Middle frontal gyrus (tissue), 1 donor: ENCODE measurements around the gene LRRC7.

Experiments used
- DNase-seq: peaks from one replicate; pipeline ENCODE4 v3.0.0-alpha.2; 2015; ENCODE audit warnings: low spot score; ENCODE audit errors: extremely low spot score

LRRC7 gene

DNA sequence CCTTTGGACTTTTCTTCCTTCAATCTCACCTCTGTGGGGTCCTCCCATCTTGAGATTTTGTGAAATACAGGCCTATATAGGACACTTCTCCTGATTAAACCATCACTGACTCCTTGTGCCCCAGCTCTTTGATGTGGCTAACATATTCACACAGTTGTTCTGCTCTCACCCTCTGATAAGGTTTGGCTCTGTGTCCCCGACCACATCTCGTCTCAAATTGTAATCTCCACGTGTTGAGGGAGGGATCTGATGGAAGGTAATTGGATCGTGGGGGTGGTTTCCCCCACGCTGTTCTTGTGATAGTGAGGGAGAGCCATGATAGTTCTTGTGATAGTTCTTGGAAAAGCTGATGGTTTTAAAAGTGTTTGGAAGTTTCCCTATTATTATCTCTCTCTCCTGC, 19.7 kb downstream of the LRRC7 start:
- DNase-seq = no peak

DNA sequence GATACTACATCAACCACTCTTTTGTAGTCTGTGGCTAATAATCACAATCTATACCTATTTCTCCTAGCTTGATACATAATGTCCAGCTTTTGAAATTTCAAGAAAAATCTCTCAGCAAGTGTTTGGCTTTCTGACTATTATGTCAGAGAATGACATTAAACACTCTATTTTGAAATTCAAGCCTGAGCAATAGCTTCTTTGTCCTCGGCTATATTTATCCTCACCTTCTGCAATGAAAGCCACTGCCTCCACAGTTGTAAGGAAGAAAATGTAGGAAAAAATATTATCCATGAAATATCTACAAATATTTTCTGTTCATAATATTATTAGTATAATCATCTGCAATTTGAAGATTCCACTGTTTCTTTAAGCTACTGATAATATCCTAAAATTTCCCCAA, 22.1 kb downstream of the LRRC7 start:
- DNase-seq = no peak

DNA sequence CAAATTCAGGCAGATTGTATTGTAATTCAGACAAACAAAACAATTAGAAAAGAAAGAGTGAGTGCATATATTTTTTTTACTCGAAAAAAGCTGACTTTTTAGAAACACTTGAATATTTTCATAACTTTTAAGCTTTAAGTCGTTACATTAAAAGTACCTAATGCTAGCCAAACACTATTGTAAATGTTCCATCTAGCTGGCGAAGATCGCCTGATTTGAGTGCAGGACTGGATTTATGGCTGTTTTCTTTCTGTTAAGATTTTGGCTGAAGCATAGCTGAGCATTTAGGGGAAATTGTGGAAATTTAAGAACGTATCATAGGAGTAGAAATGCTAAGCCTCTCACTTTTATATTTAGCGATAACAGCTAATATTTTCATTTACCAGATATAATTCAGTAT, 24.6 kb downstream of the LRRC7 start:
- no peak for DNase-seq

DNA sequence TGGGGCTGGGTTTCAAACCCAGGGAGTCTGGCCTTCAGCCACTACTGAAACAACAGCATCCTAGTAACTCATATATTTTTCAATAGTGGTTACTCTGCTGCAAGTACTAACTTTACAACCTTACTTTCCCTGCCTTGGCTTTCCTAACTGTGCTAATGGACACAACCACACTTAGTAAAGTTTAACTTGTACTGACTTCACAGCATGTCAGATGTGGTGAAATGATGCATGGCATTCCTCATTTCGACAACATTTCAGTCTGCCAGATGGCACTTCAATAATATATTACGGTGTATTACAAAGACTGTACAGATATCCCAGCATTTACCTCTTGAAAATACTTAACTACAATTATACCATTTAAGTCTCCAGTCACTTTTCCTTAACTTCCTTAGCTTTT, 27.8 kb downstream of the LRRC7 start:
- DNase-seq = no peak

DNA sequence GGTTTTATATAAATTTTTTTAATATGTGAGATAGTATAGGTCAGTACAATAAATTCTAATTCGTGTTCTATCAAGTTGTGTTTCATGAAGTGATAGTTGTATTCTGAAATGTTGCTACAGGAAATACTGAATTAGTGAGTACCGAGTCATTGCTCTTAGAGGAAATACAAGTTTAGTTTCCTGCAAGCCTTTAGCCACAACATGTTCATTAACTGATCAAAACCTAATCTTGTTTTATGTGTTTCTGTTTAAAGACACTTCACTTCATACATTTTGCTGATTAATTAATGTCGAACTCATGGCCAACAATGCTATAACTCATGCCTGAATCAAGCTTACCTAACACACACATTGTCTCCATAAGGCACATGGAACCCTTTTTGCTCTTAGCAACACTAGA, 43.6 kb downstream of the LRRC7 start:
- no peak for DNase-seq

DNA sequence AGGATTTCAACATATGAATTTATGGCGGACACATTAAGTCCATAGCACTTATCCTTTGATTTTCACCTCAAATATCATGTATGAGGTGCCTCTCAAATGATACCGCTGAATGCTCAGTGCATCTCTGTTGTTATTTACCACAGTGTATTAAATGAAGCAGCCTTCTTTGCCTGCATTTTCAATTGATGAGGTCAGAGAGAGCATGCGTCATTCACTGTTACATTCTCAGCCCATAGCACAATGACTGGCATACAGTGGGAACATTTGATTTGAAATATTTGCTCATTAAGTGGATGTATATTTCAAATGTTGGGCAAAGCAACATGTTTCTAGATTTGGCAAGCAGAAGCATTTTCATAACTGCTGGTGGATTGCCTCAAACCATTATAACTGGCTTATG, 45.7 kb downstream of the LRRC7 start:
- DNase-seq = no peak

DNA sequence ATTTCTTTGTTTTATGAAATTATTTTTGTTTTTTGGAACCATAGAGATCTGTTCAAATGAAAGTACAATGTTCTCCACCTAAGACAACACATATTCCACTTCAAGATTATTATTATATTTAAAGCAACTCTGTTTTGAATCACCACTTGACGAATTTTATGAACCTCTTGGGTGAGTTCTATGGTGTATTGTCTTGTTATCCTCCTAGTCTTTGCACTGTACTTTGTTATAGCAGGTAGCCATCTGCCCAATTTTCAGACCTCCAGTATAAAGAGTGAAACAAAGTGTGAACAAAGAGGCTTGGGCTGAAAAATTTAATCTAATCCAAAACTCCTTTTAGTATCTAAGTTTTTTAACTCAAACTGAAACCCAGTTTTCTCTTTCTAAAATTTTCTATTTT, 71.0 kb downstream of the LRRC7 start:
- no peak for DNase-seq

DNA sequence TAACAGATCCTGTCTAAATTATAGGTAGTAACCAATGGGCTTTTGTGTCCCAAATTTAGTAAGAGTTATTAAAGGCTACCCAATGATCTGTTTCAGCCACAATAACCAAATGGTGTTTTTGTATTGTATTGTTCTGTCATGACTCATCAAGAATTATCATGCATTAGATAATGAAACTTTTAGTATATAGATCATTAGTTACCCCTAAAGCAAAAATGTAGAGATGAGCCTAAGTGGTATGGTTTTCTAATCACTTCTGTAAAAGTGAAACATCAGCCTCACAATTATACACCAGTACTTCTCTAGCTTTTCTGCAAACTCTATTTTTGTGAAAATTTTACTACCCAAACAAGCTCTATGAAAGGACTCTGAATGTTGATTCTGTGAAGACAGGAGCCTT, 71.4 kb downstream of the LRRC7 start:
- no peak for DNase-seq

DNA sequence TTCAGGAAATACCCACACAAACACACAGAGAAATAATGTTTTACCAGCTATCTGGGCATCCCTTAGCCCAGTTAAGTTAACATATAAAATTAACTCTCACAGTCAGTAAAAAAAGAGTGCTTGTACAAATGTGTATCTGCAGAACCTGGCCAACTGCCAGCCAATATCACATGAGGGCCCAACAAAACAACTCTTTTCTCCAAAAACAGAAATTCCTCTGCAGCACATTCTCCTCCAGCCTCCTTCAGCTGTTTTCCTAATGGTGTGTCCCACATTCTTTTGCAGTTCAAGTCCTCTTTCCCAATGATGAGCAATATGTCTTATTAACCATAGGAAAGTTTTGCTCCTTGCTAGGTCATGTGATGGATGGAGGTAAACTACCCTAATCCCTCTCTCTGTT, 75.5 kb downstream of the LRRC7 start:
- no peak for DNase-seq

DNA sequence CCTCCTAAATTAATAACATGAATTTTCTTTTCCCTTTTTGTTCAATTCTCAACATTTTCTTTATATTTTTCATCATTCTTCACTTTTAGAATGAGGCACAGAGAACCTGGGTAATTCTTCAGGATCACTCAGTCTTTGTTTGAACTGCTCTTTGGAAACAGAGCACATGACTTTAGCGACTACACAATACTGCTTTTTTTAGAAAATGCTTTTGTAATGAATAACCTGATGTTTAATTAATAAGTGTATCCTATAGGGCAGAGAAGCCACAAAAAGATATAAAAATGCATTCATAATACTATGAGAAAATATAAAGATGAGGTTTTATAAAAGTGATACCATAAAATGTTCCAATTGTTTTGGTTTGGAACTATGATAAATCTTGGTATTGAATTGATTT, 77.8 kb downstream of the LRRC7 start:
- no peak for DNase-seq

DNA sequence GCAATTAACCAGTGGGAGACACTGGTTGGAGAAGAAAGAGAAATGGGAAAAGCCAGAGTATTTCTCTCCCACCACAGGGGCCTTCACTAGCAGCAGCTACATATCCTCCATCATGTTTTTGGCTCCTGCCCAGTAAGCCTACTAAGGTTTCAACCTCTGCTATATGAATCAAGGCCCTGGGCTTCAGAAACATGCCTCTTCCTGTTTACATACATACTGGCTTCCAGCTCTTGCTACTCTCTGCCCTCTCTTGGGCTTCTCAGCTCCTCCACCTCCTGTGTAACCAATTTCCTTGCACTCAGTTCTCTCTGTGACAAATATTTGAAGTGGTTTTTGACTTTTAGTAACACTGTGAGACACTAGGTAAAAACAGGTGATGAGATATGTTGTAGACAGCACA, 80.8 kb downstream of the LRRC7 start:
- DNase-seq = no peak

DNA sequence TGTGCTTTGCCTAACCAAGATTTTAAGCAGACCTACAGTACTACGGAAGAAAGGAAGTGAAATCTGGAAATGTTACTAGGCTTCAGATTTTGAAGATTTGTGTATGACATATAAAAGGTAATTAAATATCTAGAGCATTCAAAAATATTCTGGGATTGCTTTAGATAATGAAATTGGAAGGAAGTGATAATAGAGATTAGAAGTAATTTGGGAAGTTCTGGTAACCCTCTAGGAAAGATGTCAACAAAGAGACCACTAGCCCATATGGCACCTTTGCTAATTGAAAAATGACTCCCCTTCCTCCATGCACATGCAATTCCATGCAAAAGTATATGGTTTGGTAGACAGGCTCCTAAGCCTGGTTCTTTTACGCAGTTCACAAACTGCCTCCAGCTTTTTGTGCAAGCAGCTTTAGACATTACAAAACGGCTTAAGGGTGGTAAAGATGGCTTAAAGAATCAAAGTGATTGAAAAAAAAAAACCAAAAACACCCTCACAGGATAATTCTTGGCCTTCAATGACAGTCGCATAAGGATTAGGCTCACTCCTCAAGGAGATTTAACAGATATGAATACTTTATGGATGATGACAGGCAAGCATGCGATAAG, 81.8 kb downstream of the LRRC7 start:
- no peak for DNase-seq

DNA sequence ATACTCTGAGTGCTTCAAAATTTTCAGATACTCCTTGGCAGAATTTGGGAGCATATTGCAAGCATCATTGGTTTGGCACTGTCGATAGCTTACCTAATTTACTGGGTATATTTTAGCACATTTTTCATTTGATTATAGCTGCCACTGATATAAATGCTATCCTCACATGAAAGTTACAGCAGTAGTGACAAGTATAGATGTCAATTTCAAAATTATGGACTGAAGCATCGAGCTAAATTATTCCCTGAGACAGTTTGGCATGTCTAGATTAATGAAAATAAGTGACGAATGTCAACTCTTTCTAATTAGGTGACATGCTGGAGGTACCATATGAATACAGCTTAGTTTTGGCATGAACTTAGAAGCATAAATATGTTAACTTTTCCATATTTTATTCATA, 83.1 kb downstream of the LRRC7 start:
- no peak for DNase-seq

DNA sequence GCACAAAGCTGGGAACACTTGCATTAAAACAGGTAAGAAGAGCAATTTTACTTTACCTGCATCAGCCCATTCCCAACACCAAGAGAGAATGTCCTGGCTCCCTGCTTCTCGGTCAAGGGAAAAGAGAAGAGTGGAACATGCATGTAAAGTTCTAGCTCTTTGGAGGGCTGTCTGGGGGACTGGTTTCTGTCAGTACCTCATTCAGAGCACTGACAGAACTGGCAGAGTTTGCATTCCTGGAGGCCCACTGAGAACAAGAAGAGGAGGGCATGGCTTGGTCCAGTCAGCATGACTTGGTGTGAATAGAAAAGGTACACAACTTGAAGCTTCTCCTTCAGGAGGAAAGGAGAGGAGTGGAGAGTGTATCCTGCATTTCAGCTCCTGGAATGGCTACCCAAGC, 83.9 kb downstream of the LRRC7 start:
- no peak for DNase-seq

DNA sequence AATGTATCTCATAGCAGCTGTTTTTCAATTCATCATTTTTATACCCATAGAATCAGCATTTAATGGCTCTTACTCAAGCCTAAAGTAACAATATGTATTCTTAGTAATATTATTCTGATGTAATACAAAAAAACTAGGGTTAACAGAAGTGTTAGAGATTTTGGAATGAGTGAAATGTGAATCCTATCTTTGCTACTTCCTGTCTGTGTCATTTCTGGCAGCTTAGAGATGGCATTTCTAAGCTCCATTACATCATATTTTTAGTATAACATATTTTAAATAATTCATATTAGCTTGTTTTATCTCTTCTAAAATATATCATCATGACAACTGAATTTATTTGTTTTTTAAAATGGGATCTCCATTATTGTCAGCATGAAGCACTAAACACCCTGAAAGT, 90.2 kb downstream of the LRRC7 start:
- DNase-seq = no peak

DNA sequence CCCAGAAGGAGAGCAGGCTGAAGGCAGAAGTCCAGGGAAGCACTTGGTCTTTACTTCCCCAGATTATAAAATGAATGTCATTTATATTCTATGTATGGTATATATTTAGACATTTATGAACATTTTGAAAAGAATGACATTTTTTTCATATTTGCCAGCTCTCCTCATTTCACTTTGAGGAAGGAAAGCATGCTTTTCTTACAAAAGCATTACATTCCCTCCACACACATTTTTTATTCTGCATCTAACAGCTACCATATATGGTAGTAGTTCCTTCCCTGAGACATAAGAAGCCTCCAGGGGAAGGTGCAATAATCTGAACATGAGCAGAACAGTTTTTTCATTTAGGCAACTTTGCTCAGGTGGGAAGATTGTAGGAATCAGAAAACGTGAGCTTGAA, 94.0 kb downstream of the LRRC7 start:
- no peak for DNase-seq

DNA sequence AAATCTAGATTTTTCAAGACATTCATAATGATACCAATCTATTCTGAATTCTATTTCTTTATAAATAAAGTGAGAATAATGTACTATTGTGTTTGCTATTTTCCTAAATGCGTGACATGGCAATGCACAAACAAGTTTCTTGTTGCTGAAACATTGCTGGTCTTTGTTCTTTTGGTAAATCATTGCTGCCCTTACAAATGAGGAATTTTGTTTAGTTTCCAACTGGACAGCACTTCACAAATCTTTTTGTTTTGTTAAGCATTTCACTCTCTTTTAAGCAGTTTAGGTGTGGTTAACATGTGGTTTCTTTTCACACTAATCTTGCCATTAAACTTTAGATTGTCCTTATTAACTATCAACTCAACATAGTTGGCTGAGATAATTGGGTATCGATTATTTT, 94.6 kb downstream of the LRRC7 start:
- no peak for DNase-seq

DNA sequence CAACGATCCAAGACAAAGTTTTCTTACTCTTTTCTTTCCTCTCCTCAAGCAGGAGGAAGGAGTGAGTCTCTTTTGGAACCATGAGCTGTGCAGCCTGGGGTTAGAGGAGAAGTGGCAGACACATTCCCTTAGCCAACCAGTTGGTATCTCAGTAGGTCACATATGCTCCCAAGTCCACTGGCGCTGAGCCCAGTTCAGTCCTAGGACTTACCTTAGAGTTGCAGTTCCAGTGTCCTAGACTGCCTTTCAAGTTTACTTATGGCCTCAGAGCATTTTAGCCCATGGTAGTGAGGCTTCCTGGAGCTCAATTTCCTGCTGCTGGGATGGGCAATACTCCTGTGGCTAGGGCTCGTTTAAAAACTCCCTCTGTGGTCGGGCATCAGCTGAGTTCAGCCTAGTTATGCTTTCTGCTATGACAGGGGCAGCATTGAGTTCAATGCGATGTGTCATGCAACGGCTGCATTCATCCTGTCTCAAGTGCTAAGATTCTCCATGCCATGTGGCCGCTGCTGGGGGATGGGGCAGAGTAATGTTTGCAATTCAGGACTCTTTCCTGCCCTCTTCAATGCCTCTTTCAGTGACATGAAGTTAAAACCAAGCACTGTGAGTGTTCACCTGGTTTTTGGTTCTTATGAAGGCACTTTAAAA, 103.8 kb downstream of the LRRC7 start:
- no peak for DNase-seq

DNA sequence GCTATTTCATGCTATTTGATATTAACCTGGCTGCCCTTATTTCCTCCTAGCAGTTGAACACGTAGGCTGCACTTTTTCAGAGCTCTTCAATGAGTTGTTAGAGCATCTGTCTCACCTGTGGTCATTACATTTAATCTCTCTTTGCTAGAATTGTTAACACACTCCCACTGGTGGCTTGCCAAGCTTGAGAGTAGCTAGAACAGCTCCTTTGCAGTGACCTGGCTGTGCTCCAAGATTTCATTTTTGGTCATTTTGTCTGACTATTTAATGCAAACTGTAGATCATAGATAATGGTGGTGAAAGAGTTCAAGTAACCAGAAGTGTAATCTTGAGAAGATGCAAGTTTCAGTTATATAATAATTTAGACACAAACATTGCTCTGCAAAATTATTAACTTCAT, 105.6 kb downstream of the LRRC7 start:
- DNase-seq = no peak

DNA sequence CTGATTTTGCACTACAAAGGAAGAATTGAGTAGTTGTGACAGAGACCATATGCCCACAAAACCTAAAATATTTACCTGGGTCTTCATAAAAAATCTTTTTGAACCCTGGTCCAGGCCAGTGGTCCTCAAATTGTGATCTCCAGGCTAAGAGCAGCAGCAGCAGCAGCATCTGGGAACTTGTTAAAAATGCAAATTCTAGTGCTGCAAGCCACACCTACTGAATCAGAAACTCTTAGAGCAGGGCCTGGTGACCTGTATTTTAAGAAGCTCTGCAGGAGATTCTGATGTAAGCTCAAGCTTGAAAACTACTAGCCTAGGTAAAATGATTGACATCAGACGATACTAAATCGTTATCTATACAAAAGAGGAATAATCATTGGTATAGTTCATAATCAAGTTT, 112.2 kb downstream of the LRRC7 start:
- no peak for DNase-seq

DNA sequence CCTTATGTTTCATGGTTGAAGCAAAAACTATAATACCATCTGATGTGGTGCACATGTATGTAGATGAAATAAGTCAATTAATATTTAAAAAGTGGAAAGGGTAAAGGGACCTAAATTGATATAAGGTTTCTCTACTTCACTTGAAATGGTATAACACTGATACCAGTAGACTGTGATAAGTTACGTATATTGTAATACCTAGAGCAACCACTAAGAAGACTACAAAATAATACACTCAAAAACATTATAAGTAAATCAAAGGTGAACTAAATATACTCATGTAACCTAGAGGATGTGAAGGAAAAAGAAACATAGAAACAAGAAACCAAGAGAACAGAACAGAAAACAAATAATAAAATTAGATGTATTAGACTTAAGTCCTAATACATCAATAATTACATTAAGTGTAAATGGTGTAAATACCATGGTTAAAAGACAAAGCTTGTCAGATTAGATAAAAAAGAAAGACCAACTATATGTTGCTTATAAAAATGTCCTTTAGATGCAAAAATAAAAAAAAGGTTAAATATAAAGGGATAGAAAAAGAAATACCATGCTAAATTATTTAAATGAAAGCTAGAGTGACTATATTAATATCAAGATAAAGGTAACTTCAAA, 118.8 kb downstream of the LRRC7 start:
- no peak for DNase-seq

DNA sequence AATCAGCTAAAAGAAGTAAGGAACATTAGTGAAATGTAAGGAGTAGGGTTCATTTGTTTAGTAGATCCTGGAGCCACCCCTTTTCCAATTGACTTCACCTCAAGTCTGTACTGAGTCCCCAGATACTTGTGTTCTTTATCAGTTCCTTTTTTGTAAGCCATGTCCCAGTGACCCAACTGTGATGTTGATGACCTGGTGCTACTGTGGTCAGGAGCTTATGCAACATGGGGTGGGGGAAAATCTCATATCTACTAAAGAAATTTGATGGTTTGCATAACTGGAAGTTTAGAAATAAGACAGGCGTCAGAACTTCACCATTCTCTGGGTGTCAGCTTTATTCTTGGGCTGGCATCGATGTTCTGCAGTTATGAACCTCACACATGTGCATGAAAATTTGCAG, 120.5 kb downstream of the LRRC7 start:
- DNase-seq = no peak

DNA sequence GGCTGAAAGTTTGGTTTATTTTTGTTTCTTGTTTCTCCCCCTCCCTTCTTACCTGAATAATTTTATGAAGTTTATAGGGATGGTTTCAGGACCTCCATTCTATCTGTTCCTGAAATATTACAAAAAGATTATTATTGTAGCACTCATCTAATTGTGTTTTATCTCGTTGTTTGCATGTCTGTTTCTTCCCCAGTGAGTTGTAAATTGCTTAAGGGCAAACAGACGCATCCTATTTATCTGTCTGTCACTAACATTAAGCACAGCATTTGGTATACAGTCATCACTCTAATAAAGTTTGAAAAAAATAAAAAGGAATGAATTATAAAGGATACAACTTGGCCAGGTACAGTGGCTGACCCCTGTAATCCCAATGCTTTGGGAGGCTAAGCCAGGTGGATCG, 123.5 kb downstream of the LRRC7 start:
- no peak for DNase-seq
